IPS-NIHi7 (cell line): ENCODE data around the gene PSME3.
"Not testable (repeated sequence)": the region's sequence is repeated elsewhere in the genome, so short reads cannot be mapped to it uniquely, and the experiment has no call there.

Source experiments
- DNase-seq: peaks from one replicate; pipeline ENCODE4 v3.0.0; 2012; ENCODE audit warnings: mixed read lengths; ENCODE audit errors: extremely low spot score

Gene PSME3

GRCh38 chr17:42878123-42878880, 45.1 kb downstream of the PSME3 start:
- DNase-seq, result peak; percentile 85

- DNase-seq, result no peak
Observed at GRCh38 chr17:42878924-42879595, 45.9 kb downstream of the PSME3 start.

GRCh38 chr17:42879596-42879985, 46.4 kb downstream of the PSME3 start:
- no peak for DNase-seq

- no peak for DNase-seq
Observed at GRCh38 chr17:42880776-42881310, 47.6 kb downstream of the PSME3 start.

GRCh38 chr17:42881706-42882105, 48.5 kb downstream of the PSME3 start:
- not testable (repeated sequence) for DNase-seq

GRCh38 chr17:42882166-42882565, 49.0 kb downstream of the PSME3 start:
- no peak for DNase-seq

GRCh38 chr17:42883802-42884558, 50.8 kb downstream of the PSME3 start:
- DNase-seq, result no peak

GRCh38 chr17:42885806-42886205, 52.6 kb downstream of the PSME3 start:
- not testable (repeated sequence) for DNase-seq

GRCh38 chr17:42886283-42887176, 53.3 kb downstream of the PSME3 start:
- no peak for DNase-seq

- no peak for DNase-seq
Observed at GRCh38 chr17:42889809-42890208, 56.6 kb downstream of the PSME3 start.

GRCh38 chr17:42891539-42892152, 58.4 kb downstream of the PSME3 start:
- DNase-seq, result peak; percentile 76

- no peak for DNase-seq
Observed at GRCh38 chr17:42893359-42893758, 60.2 kb downstream of the PSME3 start.
